ENCODE measurements around the gene RALGDS. TPM values are rescaled to one million over a fixed set of nuclear protein-coding genes. Genes with fewer than 3 reads are reported as not detected.
"Not testable (repeated sequence)": the region's sequence is repeated elsewhere in the genome, so short reads cannot be mapped to it uniquely, and the experiment has no call there.

The RALGDS gene
- total and polyA plus RNA-seq, 2 of the 13 experiments (the other 11 are each of a cell fraction or from before 2014, with no cell fraction given): 12.9 to 25.5 TPM

DNA sequence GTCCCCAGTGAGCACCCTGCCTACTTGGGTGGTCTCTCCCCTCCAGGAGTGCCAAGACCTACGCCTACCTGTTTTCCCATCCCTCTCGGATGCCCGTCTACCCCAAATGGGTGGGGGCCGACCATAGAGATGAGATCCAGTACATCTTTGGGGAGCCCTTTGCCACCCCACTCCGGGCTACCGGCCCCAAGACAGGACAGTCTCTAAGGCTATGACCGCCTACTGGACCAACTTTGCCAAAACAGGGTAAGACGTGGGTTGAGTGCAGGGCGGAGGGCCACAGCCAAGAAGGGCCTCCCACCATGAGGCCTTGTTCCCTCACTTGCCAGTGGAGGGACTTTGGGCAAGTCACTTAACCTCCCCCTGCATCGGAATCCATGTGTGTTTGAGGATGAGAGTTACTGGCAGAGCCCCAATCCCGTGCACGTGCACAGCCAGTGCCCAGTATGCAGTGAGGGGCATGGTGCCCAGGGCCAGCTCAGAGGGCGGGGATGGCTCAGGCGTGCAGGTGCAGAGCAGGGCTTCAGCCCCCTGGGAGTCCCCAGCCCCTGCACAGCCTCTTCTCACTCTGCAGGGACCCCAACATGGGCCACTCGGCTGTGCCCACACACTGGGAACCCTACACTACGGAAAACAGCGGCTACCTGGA, 34.7 kb downstream of the RALGDS start:
- DNase-seq (ENCODE audit: low spot score); H3K4me3 ChIP-seq (replicated peaks in 1 of 3; ENCODE audit: insufficient read depth in 1 of 3, low read depth in 2 of 3, low read length in 3 of 3); H3K9me3 ChIP-seq (ENCODE audit: low read length); ATAC-seq; H3K79me2 ChIP-seq (ENCODE audit: insufficient read depth, low read length); H3K36me3 ChIP-seq (replicated peaks in 1 of 2; ENCODE audit: control insufficient read depth in 1 of 2, insufficient read depth in 2 of 2, low read length in 2 of 2); CTCF ChIA-PET (ENCODE audit: low intra/inter-chr PET ratio, low total read pairs); POLR2A ChIA-PET; intact Hi-C loops (cut with micrococcal nuclease; ENCODE audit: unreplicated experiment); H3K4me2 ChIP-seq (ENCODE audit: low read depth, low read length); FAIRE-seq; in situ Hi-C loops (cut with HindIII; ENCODE audit: extremely low pct_ligation_motif_present, low pct_unique_long_range_greater_than_20kb); BruUV-seq (replicated peaks); H3K4me1 ChIP-seq (ENCODE audit: insufficient read depth, low read length); H3K9ac ChIP-seq (ENCODE audit: insufficient read depth, low read depth, low read length); H4K20me1 ChIP-seq (ENCODE audit: insufficient read depth, low read length); H2AFZ ChIP-seq (ENCODE audit: low read length); H3K27ac ChIP-seq (ENCODE audit: extremely low read length, insufficient read depth, low read length): not testable (repeated sequence)
- H3K27me3 ChIP-seq (ENCODE audit: control insufficient read depth in 1 of 2, insufficient read depth in 2 of 2, low read length in 2 of 2): peaks cover 0 to 15% of the 10 kb centered on the region in 2 experiments; a peak in 2 of 5 replicates
- WGBS (ENCODE audit: low lambda C conversion rate): no CpG with 5 or more reads among the region's 17 CpGs

DNA sequence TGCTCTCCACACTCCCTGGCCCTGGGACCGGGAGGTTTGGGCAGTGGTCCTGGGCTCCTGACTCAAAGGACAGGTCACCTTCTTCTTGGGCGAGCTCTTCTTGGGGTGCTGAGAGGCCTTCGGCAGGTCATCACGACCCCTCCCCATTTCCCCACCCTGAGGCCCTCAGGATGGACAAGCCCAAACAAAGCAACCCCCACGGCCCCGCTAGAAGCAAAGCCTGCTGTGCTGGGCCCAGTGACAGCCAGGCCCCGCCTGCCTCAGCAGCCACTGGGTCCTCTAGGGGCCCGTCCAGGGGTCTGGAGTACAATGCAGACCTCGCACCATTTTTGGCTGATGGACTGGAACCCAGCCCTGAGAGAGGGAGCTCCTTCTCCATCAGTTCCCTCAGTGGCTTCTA, 37.4 kb downstream of the RALGDS start:
- BruUV-seq (replicated peaks); H3K36me3 ChIP-seq (replicated peaks in 1 of 2; ENCODE audit: control insufficient read depth in 1 of 2, insufficient read depth in 2 of 2, low read length in 2 of 2); in situ Hi-C loops (cut with HindIII; ENCODE audit: extremely low pct_ligation_motif_present, low pct_unique_long_range_greater_than_20kb); H3K4me2 ChIP-seq (ENCODE audit: low read depth, low read length); H2AFZ ChIP-seq (ENCODE audit: low read length); H3K79me2 ChIP-seq (ENCODE audit: insufficient read depth, low read length); DNase-seq (ENCODE audit: low spot score); H3K9ac ChIP-seq (ENCODE audit: insufficient read depth, low read depth, low read length); H3K4me3 ChIP-seq (replicated peaks in 1 of 3; ENCODE audit: insufficient read depth in 1 of 3, low read depth in 2 of 3, low read length in 3 of 3); H4K20me1 ChIP-seq (ENCODE audit: insufficient read depth, low read length); H3K27ac ChIP-seq (ENCODE audit: extremely low read length, insufficient read depth, low read length); intact Hi-C loops (cut with micrococcal nuclease; ENCODE audit: unreplicated experiment); POLR2A ChIA-PET; H3K9me3 ChIP-seq (ENCODE audit: low read length); FAIRE-seq; CTCF ChIA-PET (ENCODE audit: low intra/inter-chr PET ratio, low total read pairs): not testable (repeated sequence)
- peak; percentile 12; the same call in 1 of the 3 replicates for ATAC-seq
- no CpG with 5 or more reads among the region's 9 CpGs for WGBS (ENCODE audit: low lambda C conversion rate)
- Histone ChIP-seq H3K27me3 (ENCODE audit: control insufficient read depth in 1 of 2, insufficient read depth in 2 of 2, low read length in 2 of 2) (peaks cover 0 to 12% of the 10 kb centered on the region in 2 experiments; a peak in 2 of 5 replicates), H3K4me1 (ENCODE audit: insufficient read depth, low read length) (peaks cover 20% of the 10 kb centered on the region)

DNA sequence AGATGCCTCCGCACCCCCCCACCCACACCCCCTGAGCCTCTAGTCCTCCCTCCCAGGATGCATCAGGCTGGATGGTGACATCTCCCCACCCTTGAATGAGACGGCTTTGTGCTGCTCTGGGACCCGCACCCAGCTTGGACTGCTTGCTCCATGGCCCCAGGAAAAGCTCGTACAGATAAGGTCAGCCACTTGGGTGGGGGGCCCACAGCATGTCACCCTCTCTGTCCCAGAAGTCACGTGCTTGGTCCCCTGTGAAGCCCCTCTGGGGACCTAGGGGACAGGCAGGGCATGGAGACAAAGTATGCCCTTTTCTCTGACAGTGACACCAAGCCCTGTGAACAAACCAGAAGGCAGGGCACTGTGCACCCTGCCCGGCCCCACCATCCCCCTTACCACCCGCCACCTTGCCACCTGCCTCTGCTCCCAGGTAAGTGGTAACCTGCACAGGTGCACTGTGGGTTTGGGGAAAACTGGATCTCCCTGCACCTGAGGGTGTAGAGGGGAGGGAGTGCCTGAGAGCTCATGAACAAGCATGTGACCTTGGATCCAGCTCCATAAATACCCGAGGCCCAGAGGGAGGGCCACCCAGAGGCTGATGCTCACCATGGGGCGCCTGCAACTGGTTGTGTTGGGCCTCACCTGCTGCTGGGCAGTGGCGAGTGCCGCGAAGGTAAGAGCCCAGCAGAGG, 38.9 kb downstream of the RALGDS start:
- H2AFZ ChIP-seq (ENCODE audit: low read length); H3K36me3 ChIP-seq (replicated peaks in 1 of 2; ENCODE audit: control insufficient read depth in 1 of 2, insufficient read depth in 2 of 2, low read length in 2 of 2); H3K9me3 ChIP-seq (ENCODE audit: low read length); H4K20me1 ChIP-seq (ENCODE audit: insufficient read depth, low read length); H3K4me3 ChIP-seq (replicated peaks in 1 of 3; ENCODE audit: insufficient read depth in 1 of 3, low read depth in 2 of 3, low read length in 3 of 3); H3K79me2 ChIP-seq (ENCODE audit: insufficient read depth, low read length); intact Hi-C loops (cut with micrococcal nuclease; ENCODE audit: unreplicated experiment); in situ Hi-C loops (cut with HindIII; ENCODE audit: extremely low pct_ligation_motif_present, low pct_unique_long_range_greater_than_20kb); H3K9ac ChIP-seq (ENCODE audit: insufficient read depth, low read depth, low read length); POLR2A ChIA-PET; H3K27ac ChIP-seq (ENCODE audit: extremely low read length, insufficient read depth, low read length); DNase-seq (ENCODE audit: low spot score); CTCF ChIA-PET (ENCODE audit: low intra/inter-chr PET ratio, low total read pairs); BruUV-seq (replicated peaks): not testable (repeated sequence)
- H3K4me2 ChIP-seq (ENCODE audit: low read depth, low read length): peak overlapping the region; percentile 18; the same call in 1 of the 2 replicates
- ATAC-seq (peak; percentile 36), FAIRE-seq (peak; percentile 76)
- WGBS (ENCODE audit: low lambda C conversion rate): 58% methylated on average over 3 of the region's 12 CpGs
- peaks cover 0 to 15% of the 10 kb centered on the region in 2 experiments; a peak in 1 of 5 replicates for H3K27me3 ChIP-seq (ENCODE audit: control insufficient read depth in 1 of 2, insufficient read depth in 2 of 2, low read length in 2 of 2)
- H3K4me1 ChIP-seq (ENCODE audit: insufficient read depth, low read length): peaks cover 20% of the 10 kb centered on the region

DNA sequence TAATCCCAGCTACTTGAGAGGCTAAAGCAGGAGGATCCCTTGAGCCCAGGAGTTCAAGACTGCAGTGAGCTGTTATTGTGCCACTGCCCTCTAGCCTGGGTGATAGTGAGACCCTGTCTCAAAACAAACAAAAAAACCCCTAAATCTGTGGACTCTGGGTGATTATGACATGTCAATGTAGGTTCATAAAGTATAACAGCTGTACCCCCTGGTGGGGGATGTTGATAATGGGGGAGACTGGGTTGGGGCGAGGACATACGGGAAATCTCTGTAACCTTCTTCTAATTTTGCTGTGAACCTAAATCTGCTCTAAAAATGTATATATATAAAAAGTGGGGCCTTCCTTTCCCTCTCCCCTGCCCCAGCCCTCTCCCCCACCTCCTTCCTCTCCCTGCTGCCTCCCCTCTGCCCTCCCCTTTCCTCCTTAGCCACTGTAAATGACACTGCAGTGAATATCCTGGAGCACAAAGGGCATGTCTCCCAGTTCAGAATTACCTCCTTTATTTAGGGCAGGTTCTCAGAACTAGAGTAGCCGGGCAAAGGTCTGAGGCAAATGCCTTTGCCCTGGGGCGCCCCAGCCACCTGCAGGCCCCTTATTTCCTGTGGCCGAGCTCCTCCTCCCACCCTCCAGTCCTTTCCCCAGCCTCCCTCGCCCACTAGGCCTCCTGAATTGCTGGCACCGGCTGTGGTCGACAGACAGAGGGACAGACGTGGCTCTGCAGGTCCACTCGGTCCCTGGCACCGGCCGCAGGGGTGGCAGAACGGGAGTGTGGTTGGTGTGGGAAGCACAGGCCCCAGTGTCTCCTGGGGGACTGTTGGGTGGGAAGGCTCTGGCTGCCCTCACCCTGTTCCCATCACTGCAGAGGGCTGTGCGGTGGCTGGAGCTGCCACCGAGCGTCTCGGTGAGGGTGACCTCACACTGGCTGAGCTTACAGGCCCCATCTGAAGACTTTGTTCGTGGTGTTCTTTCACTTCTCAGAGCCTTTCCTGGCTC, 40.0 kb downstream of the RALGDS start:
- H3K79me2 ChIP-seq (ENCODE audit: insufficient read depth, low read length); H2AFZ ChIP-seq (ENCODE audit: low read length); POLR2A ChIA-PET; DNase-seq (ENCODE audit: low spot score); intact Hi-C loops (cut with micrococcal nuclease; ENCODE audit: unreplicated experiment); CTCF ChIA-PET (ENCODE audit: low intra/inter-chr PET ratio, low total read pairs); H4K20me1 ChIP-seq (ENCODE audit: insufficient read depth, low read length); H3K9ac ChIP-seq (ENCODE audit: insufficient read depth, low read depth, low read length); FAIRE-seq; H3K4me3 ChIP-seq (replicated peaks in 1 of 3; ENCODE audit: insufficient read depth in 1 of 3, low read depth in 2 of 3, low read length in 3 of 3); H3K27ac ChIP-seq (ENCODE audit: extremely low read length, insufficient read depth, low read length); H3K36me3 ChIP-seq (replicated peaks in 1 of 2; ENCODE audit: control insufficient read depth in 1 of 2, insufficient read depth in 2 of 2, low read length in 2 of 2); in situ Hi-C loops (cut with HindIII; ENCODE audit: extremely low pct_ligation_motif_present, low pct_unique_long_range_greater_than_20kb); BruUV-seq (replicated peaks); H3K9me3 ChIP-seq (ENCODE audit: low read length): not testable (repeated sequence)
- H3K4me2 ChIP-seq (ENCODE audit: low read depth, low read length): peak overlapping the region; percentile 18; the same call in 1 of the 2 replicates
- WGBS (ENCODE audit: low lambda C conversion rate): 35% methylated on average over 6 of the region's 18 CpGs
- H3K4me1 ChIP-seq (ENCODE audit: insufficient read depth, low read length): peaks cover 25% of the 10 kb centered on the region
- peaks cover 0 to 19% of the 10 kb centered on the region in 2 experiments; a peak in 1 of 5 replicates for H3K27me3 ChIP-seq (ENCODE audit: control insufficient read depth in 1 of 2, insufficient read depth in 2 of 2, low read length in 2 of 2)
- ATAC-seq: peak; percentile 73
